Measurements from ENCODE around the gene GPR150.

DNA sequence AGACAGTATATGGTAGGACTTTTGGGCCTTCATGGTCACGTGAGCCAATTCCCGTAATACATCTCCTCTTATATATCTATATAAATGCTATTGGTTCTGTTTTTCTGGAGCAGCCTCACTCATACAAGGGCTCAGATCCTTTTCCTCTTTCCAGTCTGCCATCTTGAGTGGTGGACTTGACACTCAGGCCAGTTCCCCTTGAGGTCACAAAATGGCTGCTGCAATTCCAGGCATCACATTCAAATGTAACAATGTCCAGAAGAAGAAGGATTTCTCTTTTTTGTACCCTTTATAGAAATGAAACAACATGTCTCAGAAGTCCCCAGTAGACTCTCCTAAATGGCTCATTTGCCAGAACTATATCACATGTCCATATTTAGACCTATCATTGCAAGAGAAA, 4.5 kb downstream of the GPR150 start:
- TF ChIP-seq, protein P1, sequence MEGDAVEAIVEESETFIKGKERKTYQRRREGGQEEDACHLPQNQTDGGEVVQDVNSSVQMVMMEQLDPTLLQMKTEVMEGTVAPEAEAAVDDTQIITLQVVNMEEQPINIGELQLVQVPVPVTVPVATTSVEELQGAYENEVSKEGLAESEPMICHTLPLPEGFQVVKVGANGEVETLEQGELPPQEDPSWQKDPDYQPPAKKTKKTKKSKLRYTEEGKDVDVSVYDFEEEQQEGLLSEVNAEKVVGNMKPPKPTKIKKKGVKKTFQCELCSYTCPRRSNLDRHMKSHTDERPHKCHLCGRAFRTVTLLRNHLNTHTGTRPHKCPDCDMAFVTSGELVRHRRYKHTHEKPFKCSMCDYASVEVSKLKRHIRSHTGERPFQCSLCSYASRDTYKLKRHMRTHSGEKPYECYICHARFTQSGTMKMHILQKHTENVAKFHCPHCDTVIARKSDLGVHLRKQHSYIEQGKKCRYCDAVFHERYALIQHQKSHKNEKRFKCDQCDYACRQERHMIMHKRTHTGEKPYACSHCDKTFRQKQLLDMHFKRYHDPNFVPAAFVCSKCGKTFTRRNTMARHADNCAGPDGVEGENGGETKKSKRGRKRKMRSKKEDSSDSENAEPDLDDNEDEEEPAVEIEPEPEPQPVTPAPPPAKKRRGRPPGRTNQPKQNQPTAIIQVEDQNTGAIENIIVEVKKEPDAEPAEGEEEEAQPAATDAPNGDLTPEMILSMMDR (IDR thresholded peaks at IDR 0.05; ENCODE audit: borderline replicate concordance, extremely low read depth, low read length, poor library complexity, severe bottlenecking) = no peak
- TF ChIP-seq EZH2 (IDR thresholded peaks at IDR 0.05; ENCODE audit: borderline replicate concordance, low read depth, low read length, severe bottlenecking) = no peak

All from DND-41 (cell line).